Thyroid gland (tissue), 4 donors: ENCODE data around the gene EIF3K.

Experiments used
- POLR2A ChIP-seq, 2 donors: fragments of 450-650 bp; IDR thresholded peaks; one replicate each; pipeline ENCODE4 v1.6.1; 2017; ENCODE audit warnings: antibody characterized with exemption in 2 of 2, mild to moderate bottlenecking in 2 of 2, moderate library complexity in 1 of 2
- TF ChIP-seq, protein P1 (sequence below), 6 experiments: fragments of 200-600 bp in 3 of 6; fragments of 450-650 bp in 3 of 6; sonication (generic) in 3 of 6; IDR thresholded peaks; one replicate each; pipeline ENCODE4 v1.5.1; 2016 to 2019; ENCODE audit warnings: antibody characterized with exemption in 6 of 6, mild to moderate bottlenecking in 2 of 6, inconsistent platforms in 1 of 6, moderate library complexity in 1 of 6

DNA sequence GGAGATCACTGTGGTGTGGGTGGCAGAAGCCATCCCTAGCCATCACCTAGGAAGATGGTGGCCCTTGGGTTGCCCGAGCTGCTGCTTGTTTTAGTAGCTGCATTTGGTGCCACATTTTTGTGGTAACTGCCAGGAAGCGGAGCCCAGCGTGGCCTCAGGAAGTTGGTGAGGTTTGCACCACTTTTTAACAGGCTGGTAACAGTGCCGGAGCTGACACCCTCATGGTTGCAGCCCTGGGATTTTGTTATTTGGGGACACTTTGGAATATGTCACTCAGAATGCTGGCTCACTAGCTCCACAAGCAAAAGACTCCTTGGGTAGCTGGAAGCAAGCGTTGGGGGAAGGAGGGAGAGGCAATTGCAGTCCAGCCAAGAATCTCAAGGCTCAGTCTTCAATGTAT lies 50.6 kb downstream of the EIF3K start:
- TF ChIP-seq, protein P1, sequence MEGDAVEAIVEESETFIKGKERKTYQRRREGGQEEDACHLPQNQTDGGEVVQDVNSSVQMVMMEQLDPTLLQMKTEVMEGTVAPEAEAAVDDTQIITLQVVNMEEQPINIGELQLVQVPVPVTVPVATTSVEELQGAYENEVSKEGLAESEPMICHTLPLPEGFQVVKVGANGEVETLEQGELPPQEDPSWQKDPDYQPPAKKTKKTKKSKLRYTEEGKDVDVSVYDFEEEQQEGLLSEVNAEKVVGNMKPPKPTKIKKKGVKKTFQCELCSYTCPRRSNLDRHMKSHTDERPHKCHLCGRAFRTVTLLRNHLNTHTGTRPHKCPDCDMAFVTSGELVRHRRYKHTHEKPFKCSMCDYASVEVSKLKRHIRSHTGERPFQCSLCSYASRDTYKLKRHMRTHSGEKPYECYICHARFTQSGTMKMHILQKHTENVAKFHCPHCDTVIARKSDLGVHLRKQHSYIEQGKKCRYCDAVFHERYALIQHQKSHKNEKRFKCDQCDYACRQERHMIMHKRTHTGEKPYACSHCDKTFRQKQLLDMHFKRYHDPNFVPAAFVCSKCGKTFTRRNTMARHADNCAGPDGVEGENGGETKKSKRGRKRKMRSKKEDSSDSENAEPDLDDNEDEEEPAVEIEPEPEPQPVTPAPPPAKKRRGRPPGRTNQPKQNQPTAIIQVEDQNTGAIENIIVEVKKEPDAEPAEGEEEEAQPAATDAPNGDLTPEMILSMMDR (IDR thresholded peaks at IDR 0.05): no peak
- no peak for TF ChIP-seq POLR2A (IDR thresholded peaks at IDR 0.05)
